HG03139 (cell line): ENCODE results near the gene NPAS3.

Experiments used
- ATAC-seq: cut with Tn5 transposase; IDR thresholded peaks from one replicate; pipeline ENCODE4 v1.9.1; 2021; ENCODE audit not compliant: unreplicated experiment

NPAS3 gene

GRCh38 chr14:33241331-33241730 lies 302.7 kb downstream of the NPAS3 start:
- no peak for ATAC-seq

- no peak for ATAC-seq
These were observed 310.6 kb downstream of the NPAS3 start for GRCh38 chr14:33249233-33249820.

- ATAC-seq = no peak
These were observed 312.3 kb downstream of the NPAS3 start for GRCh38 chr14:33250963-33251362.

GRCh38 chr14:33254342-33254741 lies 315.7 kb downstream of the NPAS3 start:
- ATAC-seq = no peak

- no peak for ATAC-seq
These were observed 316.2 kb downstream of the NPAS3 start for GRCh38 chr14:33254861-33255395.

- ATAC-seq = no peak
These were observed 319.1 kb downstream of the NPAS3 start for GRCh38 chr14:33257796-33258195.

- no peak for ATAC-seq
These were observed 321.1 kb downstream of the NPAS3 start for GRCh38 chr14:33259764-33260163.

- ATAC-seq = no peak
These were observed 332.5 kb downstream of the NPAS3 start for GRCh38 chr14:33271216-33271615.

GRCh38 chr14:33271891-33272290 lies 333.2 kb downstream of the NPAS3 start:
- no peak for ATAC-seq

GRCh38 chr14:33273978-33274377 lies 335.3 kb downstream of the NPAS3 start:
- ATAC-seq = no peak

GRCh38 chr14:33275879-33276278 lies 337.2 kb downstream of the NPAS3 start:
- no peak for ATAC-seq

- ATAC-seq = no peak
These were observed 341.2 kb downstream of the NPAS3 start for GRCh38 chr14:33279865-33280264.

GRCh38 chr14:33280646-33281045 lies 342.0 kb downstream of the NPAS3 start:
- ATAC-seq = no peak

- no peak for ATAC-seq
These were observed 343.9 kb downstream of the NPAS3 start for GRCh38 chr14:33282331-33283230.

- no peak for ATAC-seq
These were observed 347.4 kb downstream of the NPAS3 start for GRCh38 chr14:33285902-33286700.

- ATAC-seq = no peak
These were observed 348.5 kb downstream of the NPAS3 start for GRCh38 chr14:33287189-33287588.

GRCh38 chr14:33290641-33291040 lies 352.0 kb downstream of the NPAS3 start:
- ATAC-seq = no peak

GRCh38 chr14:33291529-33292104 lies 352.9 kb downstream of the NPAS3 start:
- ATAC-seq = no peak

GRCh38 chr14:33294419-33294818 lies 355.7 kb downstream of the NPAS3 start:
- ATAC-seq = no peak

- no peak for ATAC-seq
These were observed 358.9 kb downstream of the NPAS3 start for GRCh38 chr14:33297565-33297964.

GRCh38 chr14:33307691-33308251 lies 369.1 kb downstream of the NPAS3 start:
- ATAC-seq = no peak
